Lung (tissue), 12 donors: ENCODE measurements around the gene BCAS3. TPM values are rescaled to one million over a fixed set of nuclear protein-coding genes. Genes with fewer than 3 reads are reported as not detected.

ENCODE experiments used
- ATAC-seq: fragments of 200-7000 bp; cut with Tn5 transposase; one replicate; pipeline ENCODE4 v1.9.1; 2020; ENCODE audit warnings: moderate number of reproducible peaks; ENCODE audit not compliant: insufficient read depth, low FRiP score
- DNase-seq, 3 donors: peaks; one replicate each; pipeline ENCODE4 v3.0.0-alpha.2; 2013 to 2017
- H3K27ac ChIP-seq, 2 donors: one replicate each; pipeline ENCODE4 v1.5.1; 2013; ENCODE audit warnings: mild to moderate bottlenecking in 2 of 2, moderate library complexity in 2 of 2, control low read depth in 1 of 2, inconsistent platforms in 1 of 2, low read depth in 1 of 2, low read length in 1 of 2
- H3K27me3 ChIP-seq, 3 donors: one replicate each; pipeline ENCODE4 v1.5.1; 2013; ENCODE audit warnings: low read length in 2 of 3; ENCODE audit not compliant: control insufficient read depth in 3 of 3, insufficient read depth in 3 of 3
- H3K36me3 ChIP-seq, 4 donors: one replicate each; pipeline ENCODE4 v1.5.1; 2013; ENCODE audit warnings: low read length in 4 of 4, mild to moderate bottlenecking in 1 of 4, moderate library complexity in 1 of 4; ENCODE audit not compliant: control insufficient read depth in 4 of 4, insufficient read depth in 4 of 4
- H3K4me1 ChIP-seq, 5 donors: one replicate each; pipeline ENCODE4 v1.5.1; 2013; ENCODE audit warnings: low read length in 5 of 5, mild to moderate bottlenecking in 2 of 5, moderate library complexity in 1 of 5; ENCODE audit not compliant: control insufficient read depth in 5 of 5, insufficient read depth in 5 of 5
- H3K4me3 ChIP-seq: one replicate; pipeline ENCODE4 v1.5.1; 2013; ENCODE audit warnings: mild to moderate bottlenecking, control low read depth, moderate library complexity
- H3K9ac ChIP-seq, 2 donors: one replicate each; pipeline ENCODE4 v1.5.1; 2013; ENCODE audit warnings: low read length in 2 of 2, control low read depth in 1 of 2; ENCODE audit not compliant: insufficient read depth in 1 of 2
- H3K9me3 ChIP-seq, 4 donors: one replicate each; pipeline ENCODE4 v1.5.1; 2013; ENCODE audit warnings: low read length in 3 of 4, mild to moderate bottlenecking in 1 of 4, moderate library complexity in 1 of 4; ENCODE audit not compliant: control insufficient read depth in 4 of 4, insufficient read depth in 3 of 4
- CTCF ChIP-seq: IDR thresholded peaks from 2 replicates; pipeline ENCODE4 v1.5.1; 2012; ENCODE audit warnings: mild to moderate bottlenecking; ENCODE audit errors: control extremely low read depth, extremely low read depth
- WGBS, 2 donors: extraction: QIAGEN DNeasy Blood & Tissue Kit; methylation state at CpG; one replicate each; pipeline ENCODE4 v1.1.7; 2013; 5-methylcytosine and 5-hydroxymethylcytosine counted together
- polyA plus RNA-seq, 2 donors: library from polyadenylated mRNA; stranded (reverse); fragments of 200-250 nt; gene quantifications; one replicate each; pipeline ENCODE4 v1.2.1, GENCODE V29; 2013
- total RNA-seq, 2 donors: library from RNA; depleted of rRNA in 1 of 2; stranded (reverse); fragments of >200 nt in 1 of 2; gene quantifications; one replicate each; pipeline ENCODE4 v1.2.1, GENCODE V29; 2014 to 2021
- donor health status: control.
- donor health status: control.
- donor health status: Bipolar disorder and iron deficiency.
- donor health status: healthy.
- donor health status: DM: yes; HTN: yes; CAD: no.

BCAS3 gene
- total and polyA plus RNA-seq, 4 donors: 4.0 to 101 (median 20.3) TPM

GRCh38 chr17:61199431-61200338 is 522.0 kb downstream of the BCAS3 start:
- Histone ChIP-seq H3K4me3 (no peak overlapping the region), H3K9me3 (no peaks in the 10 kb centered on the region), H3K4me1 (peaks cover 0 to 89% (median 6%) of the 10 kb centered on the region in 5 donors), H3K27ac (no peak overlapping the region), H3K9ac (peak overlapping the region in 1 of 2 donors; percentile 61), H3K36me3 (no peaks in the 10 kb centered on the region), H3K27me3 (no peaks in the 10 kb centered on the region)
- ATAC-seq (no peak), DNase-seq (peak in 1 of 3 donors; percentile 52)
- no peak for TF ChIP-seq CTCF
- WGBS, 2 donors: 81 to 87% methylated on average over 4 of the region's 4 CpGs

DNA sequence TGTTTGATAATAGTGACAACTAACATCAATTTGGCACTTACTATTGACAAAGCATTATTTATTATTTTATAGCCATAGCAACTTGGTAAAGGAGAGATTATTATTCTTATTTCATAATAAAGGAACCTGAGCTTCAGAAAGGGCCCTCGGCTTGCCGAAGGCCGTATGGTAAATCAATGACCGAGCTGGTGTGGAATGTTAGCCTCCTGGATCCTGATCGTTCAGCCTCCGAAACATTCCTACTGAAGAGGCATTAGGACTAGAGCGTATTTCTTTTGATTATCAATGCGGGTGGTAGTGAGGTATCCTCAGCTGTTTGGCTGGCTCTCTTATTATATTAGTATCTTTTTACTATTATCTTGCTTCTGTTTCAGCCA is 522.7 kb downstream of the BCAS3 start:
- Histone ChIP-seq H3K9me3 (no peaks in the 10 kb centered on the region), H3K36me3 (no peaks in the 10 kb centered on the region), H3K27ac (peak overlapping the region; percentile 21 to 70), H3K27me3 (no peaks in the 10 kb centered on the region), H3K4me1 (peaks cover 0 to 90% (median 13%) of the 10 kb centered on the region in 5 donors), H3K9ac (peak overlapping the region in 1 of 2 donors; percentile 61), H3K4me3 (no peak overlapping the region)
- DNase-seq (no peak), ATAC-seq (no peak)
- WGBS, 2 donors: 83 to 88% methylated on average over 8 of the region's 8 CpGs
- TF ChIP-seq CTCF: no peak

DNA sequence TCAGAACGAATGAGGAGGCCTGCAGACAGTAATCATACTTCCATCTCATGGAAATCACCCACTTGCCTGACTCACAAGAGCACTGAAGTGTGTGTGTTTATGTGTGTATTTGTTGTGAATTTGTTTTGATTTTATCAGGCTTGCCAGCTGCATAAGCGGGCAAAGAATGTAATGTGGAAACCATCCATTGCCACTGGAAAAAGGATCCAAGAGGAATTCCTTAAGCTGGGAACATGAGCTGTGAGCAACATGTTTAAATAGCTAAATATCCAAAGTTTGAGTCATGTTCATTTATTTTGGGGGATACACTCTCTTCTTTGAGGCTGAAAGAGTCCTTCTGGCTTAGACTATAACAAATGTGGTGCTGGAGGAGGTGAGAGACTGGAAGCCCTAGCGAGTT is 523.6 kb downstream of the BCAS3 start:
- WGBS, 2 donors: 49 to 69% methylated on average over 3 of the region's 3 CpGs
- Histone ChIP-seq H3K27ac (no peak overlapping the region), H3K27me3 (no peaks in the 10 kb centered on the region), H3K9me3 (no peaks in the 10 kb centered on the region), H3K9ac (peak overlapping the region in 1 of 2 donors; percentile 77), H3K36me3 (no peaks in the 10 kb centered on the region), H3K4me1 (peaks cover 0 to 90% (median 18%) of the 10 kb centered on the region in 5 donors), H3K4me3 (no peak overlapping the region)
- DNase-seq (peak; percentile 64 to 93 (median 92)), ATAC-seq (peak; percentile 50)
- TF ChIP-seq CTCF: no peak
